HepG2 (cell line): ENCODE data around the gene EDN3. TPM values are rescaled to one million over a fixed set of nuclear protein-coding genes. Genes with fewer than 3 reads are reported as not detected.
"Not testable (repeated sequence)": the region's sequence is repeated elsewhere in the genome, so short reads cannot be mapped to it uniquely, and the experiment has no call there.

Experiments used
- ATAC-seq: fragments of 200-7000 bp; cut with Tn5 transposase; 3 replicates; pipeline ENCODE4 v1.9.1; 2020; ENCODE audit warnings: mild to moderate bottlenecking, moderate library complexity
- BruUV-seq: library from RNA; stranded (reverse); fragments of 400-500 nt; replicated peaks from 2 replicates; lab custom pipeline; 2021; lab: Mats Ljungman, UMichigan
- CTCF ChIA-PET: fragments of 300-600 bp; formaldehyde crosslinking; extraction: SDS; loops from one replicate; lab custom pipeline; 2021; ENCODE audit warnings: low total read pairs, inconsistent platforms, low intra/inter-chr PET ratio; lab: Yijun Ruan, JAX
- POLR2A ChIA-PET: fragments of 350-600 bp; sonication (Branson Sonifier 250); formaldehyde crosslinking; loops from one replicate; lab custom pipeline; 2020; ENCODE audit warnings: antibody characterized with exemption, inconsistent platforms; lab: Yijun Ruan, JAX
- DNase-seq: peaks from one replicate; pipeline ENCODE4 v3.0.0-alpha.2; 2015; ENCODE audit warnings: low spot score
- FAIRE-seq: peaks from 3 replicates; lab custom pipeline; 2011; peaks lifted over from hg19 to GRCh38; lab: Jason Lieb, UNC
- H2AFZ ChIP-seq: one replicate; pipeline ENCODE4 v1.6.1; 2011; ENCODE audit warnings: low read length, inconsistent platforms
- H3K27ac ChIP-seq: fragments of 300-600 bp; 3 replicates; pipeline ENCODE4 v1.8.0; 2011; ENCODE audit warnings: mixed run types, mild to moderate bottlenecking, mixed read lengths, low read length, inconsistent platforms; ENCODE audit not compliant: insufficient read depth; ENCODE audit errors: extremely low read length
- H3K27me3 ChIP-seq, 2 experiments: fragments of 200-600 bp in 1 of 2; 2 replicates in 1 of 2; 3 replicates in 1 of 2; pipeline versions ENCODE4 v1.6.0 to v1.8.0; 2011; ENCODE audit warnings: low read length in 2 of 2, mild to moderate bottlenecking in 2 of 2, moderate library complexity in 2 of 2, inconsistent platforms in 1 of 2; ENCODE audit not compliant: insufficient read depth in 2 of 2, control insufficient read depth in 1 of 2
- H3K36me3 ChIP-seq, 2 experiments: fragments of 200-600 bp in 1 of 2; replicated peaks in 1 of 2; 2 replicates in 1 of 2; 3 replicates in 1 of 2; pipeline versions ENCODE4 v1.5.1 to v1.8.0; 2011; ENCODE audit warnings: low read length in 2 of 2, inconsistent platforms in 1 of 2; ENCODE audit not compliant: insufficient read depth in 2 of 2, control insufficient read depth in 1 of 2
- H3K4me1 ChIP-seq: 2 replicates; pipeline ENCODE4 v1.5.1; 2012; ENCODE audit warnings: low read length, inconsistent platforms; ENCODE audit not compliant: insufficient read depth
- H3K4me2 ChIP-seq: 2 replicates; pipeline ENCODE4 v1.6.0; 2011; ENCODE audit warnings: low read depth, low read length, inconsistent platforms
- H3K4me3 ChIP-seq, 3 experiments: fragments of 200-600 bp in 1 of 3; sonication (generic), shearing (Covaris generic) in 1 of 3; replicated peaks in 1 of 3; 2 replicates each; pipeline ENCODE4 v1.5.1; 2011 to 2016; ENCODE audit warnings: low read length in 3 of 3, inconsistent platforms in 2 of 3, low read depth in 2 of 3, mild to moderate bottlenecking in 2 of 3, control low read depth in 1 of 3, mixed read lengths in 1 of 3; ENCODE audit not compliant: insufficient read depth in 1 of 3
- H3K79me2 ChIP-seq: one replicate; pipeline ENCODE4 v1.6.1; 2011; ENCODE audit warnings: low read length, inconsistent platforms; ENCODE audit not compliant: insufficient read depth
- H3K9ac ChIP-seq: 2 replicates; pipeline ENCODE4 v1.6.0; 2011; ENCODE audit warnings: mild to moderate bottlenecking, low read depth, low read length, inconsistent platforms; ENCODE audit not compliant: insufficient read depth
- H3K9me3 ChIP-seq: 2 replicates; pipeline ENCODE4 v1.5.1; 2012; ENCODE audit warnings: mild to moderate bottlenecking, low read length
- H4K20me1 ChIP-seq: 2 replicates; pipeline ENCODE4 v1.6.0; 2011; ENCODE audit warnings: inconsistent platforms, mild to moderate bottlenecking, low read length, moderate library complexity; ENCODE audit not compliant: insufficient read depth
- AGO1 ChIP-seq: fragments of 200-400 bp; formaldehyde crosslinking; IDR thresholded peaks from 2 replicates; pipeline ENCODE4 v1.6.1; 2017; ENCODE audit warnings: mild to moderate bottlenecking, low read depth, low read length, moderate library complexity; ENCODE audit not compliant: poor library complexity, severe bottlenecking
- ARHGAP35 ChIP-seq: sonication (generic); formaldehyde crosslinking; IDR thresholded peaks from 2 replicates; pipeline ENCODE4 v1.9.0; 2022; ENCODE audit warnings: mild to moderate bottlenecking, inconsistent platforms, moderate library complexity, missing genetic modification reagents, borderline replicate concordance
- HNRNPK ChIP-seq: fragments of 200-400 bp; formaldehyde crosslinking; IDR thresholded peaks from 2 replicates; pipeline ENCODE4 v1.6.1; 2018; ENCODE audit warnings: low read length, low read depth, moderate library complexity, mild to moderate bottlenecking; ENCODE audit not compliant: poor library complexity, severe bottlenecking
- MAZ ChIP-seq, 2 experiments: sonication (generic) in 1 of 2; formaldehyde crosslinking in 1 of 2; IDR thresholded peaks; 2 replicates each; pipeline versions ENCODE4 v1.5.0 to v1.6.1; 2012 to 2020; ENCODE audit warnings: low read depth in 2 of 2, mild to moderate bottlenecking in 2 of 2, borderline replicate concordance in 1 of 2, improper control_type of control experiment in 1 of 2, low read length in 1 of 2, missing genetic modification reagents in 1 of 2, moderate library complexity in 1 of 2
- MIER2 ChIP-seq: IDR thresholded peaks from 2 replicates; pipeline ENCODE4 v1.6.1; 2016; ENCODE audit warnings: missing biosample characterization, missing genetic modification reagents
- PCBP1 ChIP-seq: fragments of 200-400 bp; formaldehyde crosslinking; IDR thresholded peaks from 2 replicates; pipeline ENCODE4 v1.6.1; 2017; ENCODE audit warnings: mild to moderate bottlenecking, low read depth, low read length, borderline replicate concordance
- TMF1 ChIP-seq: sonication (generic); formaldehyde crosslinking; IDR thresholded peaks from 2 replicates; pipeline ENCODE4 v1.8.1; 2022; ENCODE audit warnings: low read depth, missing genetic modification reagents
- YY1 ChIP-seq: IDR thresholded peaks from 2 replicates; pipeline ENCODE4 v1.6.1; 2011; ENCODE audit warnings: low read length, low read depth, moderate library complexity, mild to moderate bottlenecking; ENCODE audit not compliant: insufficient read depth, insufficient replicate concordance
- ZFP36L2 ChIP-seq: sonication (generic); formaldehyde crosslinking; IDR thresholded peaks from 2 replicates; pipeline ENCODE4 v1.4.0; 2020; ENCODE audit warnings: missing genetic modification reagents
- ZNF10 ChIP-seq: sonication (generic); formaldehyde crosslinking; IDR thresholded peaks from 2 replicates; pipeline ENCODE4 v1.4.0; 2020; ENCODE audit warnings: mild to moderate bottlenecking, low read depth, missing genetic modification reagents, borderline replicate concordance
- WGBS: methylation state at CpG from one replicate; pipeline ENCODE4 v1.1.6; 2017; ENCODE audit warnings: low lambda C conversion rate; 5-methylcytosine and 5-hydroxymethylcytosine counted together
- in situ Hi-C: cut with HindIII; loops from 2 replicates; pipeline ENCODE4 v1.10.0; 2017; ENCODE audit warnings: low pct_unique_long_range_greater_than_20kb; ENCODE audit not compliant: extremely low pct_ligation_motif_present
- intact Hi-C: fragments of 100-400 bp; cut with micrococcal nuclease; formaldehyde crosslinking; loops from one replicate; pipeline ENCODE4 v1.10.0; 2022; ENCODE audit not compliant: unreplicated experiment
- polyA plus RNA-seq, 8 experiments: library from polyadenylated mRNA; depleted of rRNA in 3 of 8; stranded (reverse) in 7 of 8; unstranded in 1 of 8; fragments of >200 nt; fragmentation: Illumina TruSeq in 4 of 8; extraction: Trizol in 4 of 8; gene quantifications; 2 replicates each; pipeline versions ENCODE4 v1.2.1 to v1.2.3, GENCODE V29; 2011 to 2016; ENCODE audit warnings: low read depth in 4 of 8, missing spikeins in 1 of 8, mixed read lengths in 1 of 8; ENCODE audit not compliant: insufficient read depth in 1 of 8
- total RNA-seq, 5 experiments: library from RNA; depleted of rRNA; stranded (reverse); fragments of >200 nt; fragmentation: Illumina TruSeq; extraction: Trizol; gene quantifications; 2 replicates each; pipeline ENCODE4 v1.2.3, GENCODE V29; 2016; ENCODE audit warnings: low read depth in 1 of 5
- TF ChIP-seq, protein P1 (sequence below): sonication (generic); formaldehyde crosslinking; IDR thresholded peaks from 2 replicates; pipeline ENCODE4 v1.4.0; 2020; ENCODE audit warnings: mild to moderate bottlenecking, missing genetic modification reagents

The EDN3 gene
- total and polyA plus RNA-seq, 2 of the 13 experiments (the other 11 are each of a cell fraction or from before 2014, with no cell fraction given) = not detected

GRCh38 chr20:59355242-59355641 is 54.8 kb downstream of the EDN3 start:
- CTCF ChIA-PET = no interaction called here
- intact Hi-C loops = no loop called here
- Histone ChIP-seq H3K4me2 (no peak overlapping the region), H3K9me3 (no peaks in the 10 kb centered on the region), H2AFZ (no peak overlapping the region), H3K27ac (no peak overlapping the region), H3K9ac (no peak overlapping the region), H3K79me2 (no peaks in the 10 kb centered on the region), H3K4me1 (peaks cover 14% of the 10 kb centered on the region), H4K20me1 (no peaks in the 10 kb centered on the region), H3K27me3 (peaks cover 0 to 11% of the 10 kb centered on the region in 2 experiments; a peak in 3 of 5 replicates), H3K4me3 (no peak overlapping the region), H3K36me3 (no peaks in the 10 kb centered on the region)
- no peak for DNase-seq
- ATAC-seq = no peak
- in situ Hi-C loops = no loop called here
- no peak for TF ChIP-seq ZNF10 (CRISPR knock-in tag)
- TF ChIP-seq MAZ (IDR thresholded peaks at IDR 0.05; ENCODE audit: borderline replicate concordance, low read depth, low read length) = no peak
- no peak for TF ChIP-seq MAZ (CRISPR knock-in tag; IDR thresholded peaks at IDR 0.05; ENCODE audit: low read depth)
- TF ChIP-seq HNRNPK = peak; percentile 90
- peak; percentile 86; the same call in 1 of the 2 replicates for TF ChIP-seq PCBP1
- POLR2A ChIA-PET = no interaction called here
- BruUV-seq = no TSS peak
- FAIRE-seq = no peak
- 48% methylated on average over 2 of the region's 2 CpGs for WGBS

DNA sequence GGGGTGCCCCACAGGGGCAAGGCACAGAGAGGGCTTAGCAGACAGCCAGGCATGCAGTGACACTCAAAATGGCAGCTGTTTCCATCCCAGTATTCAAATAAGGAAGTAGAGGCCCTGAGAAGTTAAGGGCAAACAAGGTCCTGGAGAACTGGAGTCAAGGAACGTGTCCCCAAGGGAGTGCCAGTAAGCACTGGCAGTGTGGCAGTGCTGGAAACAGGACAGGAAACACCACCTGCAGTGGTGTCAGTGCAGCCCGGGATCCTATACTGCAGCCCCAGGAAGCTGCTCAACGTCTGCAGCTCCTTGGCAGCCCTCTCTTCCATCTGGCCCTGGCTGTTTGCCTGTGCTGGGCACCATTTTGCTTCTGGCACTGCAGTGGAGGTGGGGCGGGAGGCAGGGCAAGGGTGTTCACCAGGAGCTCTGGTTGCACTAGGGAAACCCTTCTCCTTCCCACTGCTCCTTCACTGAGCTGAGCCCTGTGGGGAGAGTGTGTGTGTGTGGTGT is 56.3 kb downstream of the EDN3 start:
- Histone ChIP-seq H2AFZ (no peak overlapping the region), H3K4me3 (no peak overlapping the region), H3K27me3 (peaks cover 0 to 23% of the 10 kb centered on the region in 2 experiments; a peak in 4 of 5 replicates), H3K4me1 (no peaks in the 10 kb centered on the region; the same call in 1 of the 2 replicates), H3K79me2 (no peaks in the 10 kb centered on the region), H3K9ac (no peak overlapping the region), H3K36me3 (no peaks in the 10 kb centered on the region), H3K27ac (no peak overlapping the region), H3K9me3 (no peaks in the 10 kb centered on the region), H3K4me2 (no peak overlapping the region), H4K20me1 (no peaks in the 10 kb centered on the region)
- intact Hi-C loops = no loop called here
- ChIA-PET CTCF (no interaction called here), POLR2A (no interaction called here)
- 13% methylated on average over 4 of the region's 4 CpGs for WGBS
- TF ChIP-seq YY1 = no peak
- no peak for TF ChIP-seq ARHGAP35 (CRISPR knock-in tag)
- TF ChIP-seq MIER2 = no peak
- no peak for TF ChIP-seq ZFP36L2 (CRISPR knock-in tag)
- no peak for TF ChIP-seq TMF1 (CRISPR knock-in tag)
- TF ChIP-seq AGO1 = no peak
- TF ChIP-seq, protein P1, sequence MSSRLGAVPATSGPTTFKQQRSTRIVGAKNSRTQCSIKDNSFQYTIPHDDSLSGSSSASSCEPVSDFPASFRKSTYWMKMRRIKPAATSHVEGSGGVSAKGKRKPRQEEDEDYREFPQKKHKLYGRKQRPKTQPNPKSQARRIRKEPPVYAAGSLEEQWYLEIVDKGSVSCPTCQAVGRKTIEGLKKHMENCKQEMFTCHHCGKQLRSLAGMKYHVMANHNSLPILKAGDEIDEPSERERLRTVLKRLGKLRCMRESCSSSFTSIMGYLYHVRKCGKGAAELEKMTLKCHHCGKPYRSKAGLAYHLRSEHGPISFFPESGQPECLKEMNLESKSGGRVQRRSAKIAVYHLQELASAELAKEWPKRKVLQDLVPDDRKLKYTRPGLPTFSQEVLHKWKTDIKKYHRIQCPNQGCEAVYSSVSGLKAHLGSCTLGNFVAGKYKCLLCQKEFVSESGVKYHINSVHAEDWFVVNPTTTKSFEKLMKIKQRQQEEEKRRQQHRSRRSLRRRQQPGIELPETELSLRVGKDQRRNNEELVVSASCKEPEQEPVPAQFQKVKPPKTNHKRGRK (CRISPR knock-in tag) = no peak
- in situ Hi-C loops = no loop called here
- BruUV-seq = no TSS peak
- DNase-seq = no peak
- no peak for FAIRE-seq
- ATAC-seq = no peak

GRCh38 chr20:59358793-59359192 is 58.4 kb downstream of the EDN3 start:
- intact Hi-C loops, CTCF ChIA-PET, H3K4me1 ChIP-seq, H3K27ac ChIP-seq, H2AFZ ChIP-seq, H3K4me3 ChIP-seq, H3K4me2 ChIP-seq, H4K20me1 ChIP-seq, H3K9ac ChIP-seq, ATAC-seq, H3K36me3 ChIP-seq, in situ Hi-C loops, POLR2A ChIA-PET, H3K9me3 ChIP-seq, H3K79me2 ChIP-seq, DNase-seq, BruUV-seq: not testable (repeated sequence)
- peak; percentile 90 for FAIRE-seq
- peaks cover 0 to 40% of the 10 kb centered on the region in 2 experiments; a peak in 3 of 5 replicates for H3K27me3 ChIP-seq
- 0% methylated on average over 1 of the region's 9 CpGs for WGBS
